HG02840 (cell line): ENCODE results near the gene PADI1.
"Not testable (repeated sequence)": the region's sequence is repeated elsewhere in the genome, so short reads cannot be mapped to it uniquely, and the experiment has no call there.

ENCODE experiments used
- ATAC-seq: cut with Tn5 transposase; IDR thresholded peaks from one replicate; pipeline ENCODE4 v1.9.1; 2021; ENCODE audit warnings: mild to moderate bottlenecking, moderate library complexity, moderate number of reproducible peaks; ENCODE audit not compliant: unreplicated experiment, low FRiP score

The PADI1 gene

DNA sequence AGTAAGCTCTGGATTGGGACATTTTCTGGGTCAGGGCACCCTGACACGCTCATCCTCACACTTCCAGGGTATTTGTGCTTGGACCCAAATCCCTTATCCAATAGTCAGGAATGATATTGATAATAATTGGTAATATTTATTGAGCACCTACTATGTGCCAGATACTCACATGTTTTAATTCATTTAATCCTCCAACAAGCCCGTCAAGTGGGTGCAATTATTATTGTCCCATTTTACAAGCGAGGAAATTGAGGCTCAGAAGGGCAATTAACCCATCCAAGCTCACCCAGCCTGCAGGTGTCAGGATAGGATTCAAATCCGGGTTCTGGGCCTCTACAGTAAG, 32.6 kb downstream of the PADI1 start:
- no peak for ATAC-seq

- ATAC-seq = no peak
Measured at GRCh38 chr1:17239420-17239819, 34.5 kb downstream of the PADI1 start.

DNA sequence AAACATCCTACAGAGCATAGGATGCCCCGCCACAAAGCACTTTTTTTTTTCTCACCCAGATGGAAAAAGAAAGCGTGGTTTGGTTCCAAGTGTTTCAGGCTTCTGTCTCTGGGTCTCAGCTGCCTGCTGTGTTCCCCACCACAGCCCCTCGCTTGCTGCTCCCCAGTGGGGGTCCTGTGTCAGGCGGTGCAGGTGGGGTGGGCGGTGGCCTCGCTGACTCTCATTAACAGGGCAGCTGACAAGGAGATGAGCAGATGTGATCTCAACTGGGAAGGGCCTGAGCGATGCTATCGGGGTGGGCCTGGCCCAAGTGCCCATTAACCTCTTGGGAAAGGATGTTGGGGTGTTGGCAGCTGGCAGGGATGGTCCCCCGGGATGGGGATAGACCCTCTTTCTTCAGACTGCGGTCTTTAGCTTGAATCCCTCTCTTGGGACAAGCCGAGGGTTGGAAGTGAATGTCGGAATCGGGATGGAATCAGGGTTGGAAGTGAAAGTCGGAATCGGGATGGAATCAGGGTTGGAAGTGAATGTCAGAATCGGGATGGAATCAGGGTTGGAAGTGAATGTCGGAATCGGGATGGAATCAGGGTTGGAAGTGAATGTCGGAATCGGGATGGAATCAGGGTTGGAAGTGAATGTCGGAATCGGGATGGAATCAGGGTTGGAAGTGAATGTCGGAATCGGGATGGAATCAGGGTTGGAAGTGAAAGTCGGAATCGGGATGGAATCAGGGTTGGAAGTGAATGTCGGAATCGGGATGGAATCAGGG, 36.3 kb downstream of the PADI1 start:
- ATAC-seq = not testable (repeated sequence)

DNA sequence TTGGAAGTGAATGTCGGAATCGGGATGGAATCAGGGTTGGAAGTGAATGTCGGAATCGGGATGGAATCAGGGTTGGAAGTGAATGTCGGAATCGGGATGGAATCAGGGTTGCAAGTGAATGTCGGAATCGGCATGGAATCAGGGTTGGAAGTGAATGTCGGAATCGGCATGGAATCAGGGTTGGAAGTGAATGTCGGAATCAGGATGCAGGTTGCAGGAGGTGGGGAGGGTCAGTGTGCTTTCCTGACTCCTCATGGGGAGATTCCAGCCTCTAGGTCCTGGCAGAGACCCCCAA, 36.8 kb downstream of the PADI1 start:
- ATAC-seq = not testable (repeated sequence)

GRCh38 chr1:17243274-17243673, 38.3 kb downstream of the PADI1 start:
- ATAC-seq = no peak

- no peak for ATAC-seq
Measured at GRCh38 chr1:17244821-17245740, 40.2 kb downstream of the PADI1 start.

DNA sequence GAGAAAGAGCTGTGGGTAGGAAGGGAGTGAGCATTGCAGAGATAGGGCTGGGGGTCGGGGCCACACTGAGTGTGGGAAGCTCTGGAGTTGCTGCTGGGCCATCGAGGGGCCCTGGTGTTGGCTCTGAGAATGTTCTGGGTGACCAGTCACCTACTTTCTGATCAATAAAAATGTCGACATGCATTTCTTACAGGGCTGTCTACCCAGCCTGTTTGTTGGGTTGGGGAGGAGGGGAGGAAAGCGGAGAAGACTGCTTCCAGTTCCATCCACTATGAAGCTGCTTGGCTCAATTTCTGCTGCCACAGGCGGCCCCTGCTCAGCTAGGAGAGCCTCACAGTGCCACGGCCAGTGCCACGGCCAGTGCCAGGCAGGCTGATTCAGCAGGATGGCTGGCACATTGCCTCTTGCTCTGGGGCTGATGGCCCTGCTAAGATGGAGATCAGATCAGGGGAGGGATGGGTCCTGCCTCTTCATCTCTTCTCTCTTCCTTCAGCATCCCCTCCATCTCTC, 40.9 kb downstream of the PADI1 start:
- no peak for ATAC-seq

GRCh38 chr1:17246971-17247370, 42.0 kb downstream of the PADI1 start:
- ATAC-seq = no peak

DNA sequence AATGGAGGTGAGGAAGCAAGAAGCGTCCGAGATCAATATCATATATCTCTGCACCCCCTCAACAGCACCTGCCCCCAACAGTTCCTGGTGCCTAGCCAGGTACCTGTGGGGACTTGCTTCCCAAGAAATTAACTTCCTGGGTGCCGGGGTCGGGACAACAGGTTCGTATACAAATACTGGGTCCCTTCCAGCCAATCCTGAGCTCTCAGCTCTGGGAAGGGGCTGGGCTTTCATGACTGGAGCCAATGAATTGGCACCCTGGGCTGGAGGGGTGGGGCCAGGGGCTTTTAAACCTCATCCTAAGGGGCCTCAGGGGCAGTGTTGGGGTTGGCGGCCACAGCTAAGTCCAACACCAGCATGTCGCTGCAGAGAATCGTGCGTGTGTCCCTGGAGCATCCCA, 43.9 kb downstream of the PADI1 start, which contains the start of gene PADI3:
Gene PADI3, plus strand, starts transcription at position 318 of the 400 bp plus-strand sequence. Its CDS starts 40 bp downstream, at position 358.
- no peak for ATAC-seq

DNA sequence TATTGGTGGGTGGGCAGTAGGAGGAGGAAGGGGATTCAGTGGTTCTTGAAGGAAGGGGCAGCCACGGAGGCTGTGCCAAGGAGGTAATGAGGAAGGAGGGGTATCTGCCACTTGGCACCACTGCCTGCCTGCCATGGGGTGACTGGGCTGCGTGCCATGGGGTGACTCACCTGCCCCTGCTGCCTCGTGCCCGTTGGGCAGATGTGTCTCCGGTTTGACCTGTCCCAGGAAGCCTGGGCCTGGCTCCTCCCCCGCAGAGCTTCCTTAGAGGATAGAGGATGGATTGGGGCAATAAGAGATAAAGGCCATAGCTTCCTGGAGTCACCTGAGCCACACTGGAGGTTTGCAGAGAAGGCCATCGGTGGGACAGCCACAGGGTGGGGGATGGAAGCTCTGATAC, 45.7 kb downstream of the PADI1 start:
- ATAC-seq = no peak

- no peak for ATAC-seq
Measured at GRCh38 chr1:17251246-17251645, 46.3 kb downstream of the PADI1 start.

DNA sequence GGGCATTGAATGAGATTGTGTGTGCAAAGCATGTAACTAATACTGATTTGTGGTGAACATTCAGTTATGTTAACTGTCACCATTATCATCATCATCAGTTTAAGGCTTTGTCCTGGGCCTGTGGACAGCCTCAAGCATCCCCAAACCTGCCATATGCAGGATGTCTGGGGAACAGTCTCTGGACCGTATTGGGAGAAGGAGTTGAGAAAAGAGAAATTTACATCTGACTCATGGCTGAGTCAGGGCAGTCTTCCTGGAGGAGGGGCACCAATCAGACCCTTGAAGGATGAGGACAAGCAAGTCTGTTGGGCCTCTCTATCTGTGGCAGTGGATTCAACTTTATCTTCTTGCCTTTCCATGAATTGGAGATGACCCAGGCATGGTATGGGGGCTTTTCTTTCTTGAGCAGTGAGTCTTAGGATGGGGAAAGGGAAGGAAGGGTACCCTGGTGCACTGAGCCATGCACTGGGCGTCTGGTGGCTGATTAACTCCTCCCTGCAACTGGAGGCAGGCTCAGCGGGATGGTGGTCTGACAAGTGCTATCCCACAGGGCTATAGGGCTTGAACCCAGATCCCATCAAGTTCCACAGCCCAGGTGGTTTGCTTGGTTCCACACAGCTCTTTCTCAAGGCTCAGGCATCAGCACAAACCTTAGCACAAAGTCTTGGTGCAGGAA, 46.9 kb downstream of the PADI1 start:
- no peak for ATAC-seq

GRCh38 chr1:17255336-17255735, 50.4 kb downstream of the PADI1 start:
- ATAC-seq = no peak

GRCh38 chr1:17258116-17258757, 53.3 kb downstream of the PADI1 start:
- no peak for ATAC-seq

DNA sequence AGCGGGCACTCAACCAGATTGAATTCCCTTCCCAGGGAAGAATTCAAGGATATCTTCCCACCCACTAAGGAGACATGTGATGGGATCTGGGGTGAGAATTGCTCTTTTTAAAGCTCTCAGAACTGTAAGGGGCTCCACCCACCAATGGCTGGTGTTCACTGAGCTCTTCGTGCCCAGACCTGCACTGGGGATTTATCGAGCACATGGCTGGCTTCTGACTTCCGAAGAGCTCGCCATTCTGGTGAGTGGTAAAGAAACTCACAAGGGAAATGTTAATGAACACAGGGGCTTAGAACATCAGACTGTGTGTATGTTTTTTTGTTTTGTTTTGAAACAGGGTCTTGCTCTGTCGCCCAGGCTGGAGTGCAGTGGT, 53.8 kb downstream of the PADI1 start:
- ATAC-seq = no peak

DNA sequence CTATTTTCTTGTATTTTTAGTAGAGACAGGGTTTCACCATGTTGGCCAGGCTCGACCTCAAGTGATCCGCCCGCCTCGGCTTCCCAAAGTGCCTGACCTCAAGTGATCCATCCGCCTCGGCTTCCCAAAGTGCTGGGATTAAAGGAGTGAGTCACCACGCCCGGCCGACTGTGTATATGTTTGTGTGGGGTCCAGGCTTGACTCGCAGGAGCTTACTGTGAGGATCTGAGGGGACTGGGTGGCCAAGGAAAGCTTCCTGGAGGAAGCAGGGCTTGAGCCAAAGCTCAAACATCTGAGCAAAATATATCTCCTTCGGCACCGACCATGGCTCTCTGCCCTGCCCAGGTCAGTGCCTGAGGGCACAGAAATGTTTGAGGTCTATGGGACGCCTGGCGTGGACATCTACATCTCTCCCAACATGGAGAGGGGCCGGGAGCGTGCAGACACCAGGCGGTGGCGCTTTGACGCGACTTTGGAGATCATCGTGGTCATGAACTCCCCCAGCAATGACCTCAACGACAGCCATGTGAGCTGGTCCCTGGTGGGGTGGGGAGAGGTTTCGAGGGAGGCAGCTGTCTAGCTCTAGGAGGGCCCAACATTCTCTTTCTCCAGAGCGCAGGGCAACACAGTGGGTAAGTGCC, 54.4 kb downstream of the PADI1 start:
- no peak for ATAC-seq

DNA sequence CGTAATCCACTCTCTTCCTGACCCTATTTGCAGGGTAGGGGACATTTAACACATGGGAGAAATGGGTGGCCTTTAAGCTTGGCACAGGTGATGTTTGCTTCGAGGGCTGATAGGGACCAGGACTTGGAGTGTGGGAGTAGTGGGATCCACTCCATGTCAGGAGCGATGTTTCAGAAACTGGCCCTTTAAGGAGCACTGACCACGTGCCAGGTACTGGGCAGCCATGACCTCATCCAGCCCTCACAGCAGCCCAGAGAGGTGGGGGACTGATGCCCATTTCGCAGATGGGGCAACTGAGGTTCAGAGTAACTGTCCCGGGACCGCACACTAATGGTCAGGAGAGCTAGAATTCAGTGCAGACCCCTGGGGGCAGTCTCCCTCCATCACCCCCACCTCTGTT, 55.3 kb downstream of the PADI1 start:
- ATAC-seq = no peak

GRCh38 chr1:17260738-17261137, 55.8 kb downstream of the PADI1 start:
- no peak for ATAC-seq

GRCh38 chr1:17263936-17264335, 59.0 kb downstream of the PADI1 start:
- no peak for ATAC-seq

- ATAC-seq = no peak
Measured at GRCh38 chr1:17264470-17264869, 59.5 kb downstream of the PADI1 start.
